Body of pancreas (tissue), 4 donors: ENCODE results near the gene IL18R1.

Source experiments
- CTCF ChIP-seq, 7 experiments: fragments of 450-650 bp in 4 of 7; fragments of 200-600 bp in 3 of 7; sonication (generic) in 3 of 7; IDR thresholded peaks; one replicate each; pipeline ENCODE4 v1.5.1; 2016 to 2019; ENCODE audit warnings: antibody characterized with exemption in 7 of 7
- POLR2A ChIP-seq, 3 donors: fragments of 450-650 bp; IDR thresholded peaks; one replicate each; pipeline ENCODE4 v1.6.1; 2016; ENCODE audit warnings: antibody characterized with exemption in 3 of 3, mild to moderate bottlenecking in 2 of 3

- TF ChIP-seq CTCF (IDR thresholded peaks at IDR 0.05) (no peak), POLR2A (IDR thresholded peaks at IDR 0.05) (no peak)
Observed at GRCh38 chr2:102438578-102438977, 83.0 kb downstream of the IL18R1 start.
